MM.1S (cell line): ENCODE measurements around the gene CCDC169.

ENCODE experiments used
- DNase-seq: peaks from one replicate; pipeline ENCODE4 v3.0.0-alpha.2; 2015
- H2AFZ ChIP-seq: fragments of 300-600 bp; sonication (generic); 2 replicates; pipeline ENCODE4 v1.6.0; 2016; ENCODE audit warnings: antibody characterized with exemption, low read length
- H3F3A ChIP-seq: fragments of 300-600 bp; sonication (generic); 2 replicates; pipeline ENCODE4 v1.6.1; 2016; ENCODE audit warnings: mild to moderate bottlenecking, antibody characterized with exemption, low read length, moderate library complexity, mixed read lengths; ENCODE audit not compliant: insufficient read depth
- H3K27ac ChIP-seq: fragments of 300-600 bp; sonication (generic); 2 replicates; pipeline ENCODE4 v1.5.1; 2016; ENCODE audit warnings: mild to moderate bottlenecking, low read length
- H3K27me3 ChIP-seq: fragments of 300-600 bp; sonication (generic); replicated peaks from 2 replicates; pipeline ENCODE4 v1.6.0; 2016; ENCODE audit warnings: low read length; ENCODE audit not compliant: insufficient read depth
- H3K36me3 ChIP-seq: fragments of 300-600 bp; sonication (generic); replicated peaks from 2 replicates; pipeline ENCODE4 v1.6.1; 2016; ENCODE audit warnings: mild to moderate bottlenecking, low read length, mixed read lengths; ENCODE audit not compliant: insufficient read depth
- H3K4me1 ChIP-seq: fragments of 300-600 bp; sonication (generic); 2 replicates; pipeline ENCODE4 v1.6.1; 2016; ENCODE audit warnings: low read length, mixed read lengths
- H3K4me2 ChIP-seq: fragments of 300-600 bp; sonication (generic); 2 replicates; pipeline ENCODE4 v1.6.0; 2016; ENCODE audit warnings: low read depth, low read length
- H3K4me3 ChIP-seq: fragments of 300-600 bp; sonication (generic); 2 replicates; pipeline ENCODE4 v1.5.1; 2016; ENCODE audit warnings: low read length, mixed read lengths
- H3K79me2 ChIP-seq: fragments of 300-600 bp; sonication (generic); 2 replicates; pipeline ENCODE4 v1.6.1; 2016; ENCODE audit warnings: mixed run types, low read length, mixed read lengths
- H3K9ac ChIP-seq: fragments of 300-600 bp; sonication (generic); 2 replicates; pipeline ENCODE4 v1.6.1; 2016; ENCODE audit warnings: low read length, mixed read lengths
- H3K9me2 ChIP-seq: fragments of 300-600 bp; sonication (generic); replicated peaks from 2 replicates; pipeline ENCODE4 v1.6.1; 2016; ENCODE audit warnings: mild to moderate bottlenecking, low read length, mixed read lengths; ENCODE audit not compliant: insufficient read depth
- H3K9me3 ChIP-seq: fragments of 300-600 bp; sonication (generic); replicated peaks from 2 replicates; pipeline ENCODE4 v1.6.1; 2016; ENCODE audit warnings: mild to moderate bottlenecking, low read length, mixed read lengths; ENCODE audit not compliant: insufficient read depth
- H4K20me1 ChIP-seq: fragments of 300-600 bp; sonication (generic); 2 replicates; pipeline ENCODE4 v1.6.1; 2016; ENCODE audit warnings: mild to moderate bottlenecking, low read length, moderate library complexity, mixed read lengths; ENCODE audit not compliant: insufficient read depth
- EZH2 ChIP-seq: fragments of 300-600 bp; sonication (generic); optimal IDR thresholded peaks from 2 replicates; pipeline ENCODE3; 2017; ENCODE audit warnings: low read depth, mild to moderate bottlenecking, antibody characterized with exemption, low read length, mixed read lengths
- EZH2phosphoT487 ChIP-seq: fragments of 300-600 bp; sonication (generic); IDR thresholded peaks from 2 replicates; pipeline ENCODE4 v1.6.1; 2018; ENCODE audit warnings: antibody characterized with exemption, low read length
- TF ChIP-seq, protein P1 (sequence below): fragments of 300-600 bp; sonication (generic); IDR thresholded peaks from 2 replicates; pipeline ENCODE4 v1.5.1; 2016; ENCODE audit warnings: antibody characterized with exemption, low read length, mixed read lengths

CCDC169 gene

DNA sequence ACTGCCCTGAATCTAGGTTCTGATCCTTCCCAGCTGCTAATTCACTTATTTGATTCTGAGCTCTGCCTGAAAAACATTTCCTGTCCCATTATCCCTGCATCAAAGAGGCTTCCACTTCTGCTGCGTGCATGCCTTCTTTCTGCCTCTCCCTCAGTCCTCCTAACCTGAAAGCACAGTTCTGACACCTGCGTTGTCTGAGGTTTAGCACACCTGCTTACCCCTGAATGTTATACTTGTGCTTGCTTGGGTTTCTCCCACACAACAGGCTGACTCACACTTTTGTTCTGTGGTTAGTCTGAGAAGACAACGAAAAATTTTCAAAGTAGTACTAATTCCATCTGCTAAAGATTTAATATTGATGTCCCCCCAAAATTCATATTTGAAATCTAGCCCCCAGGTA lies 80.2 kb downstream of the CCDC169 start:
- H4K20me1 ChIP-seq, result no peaks in the 10 kb centered on the region
- H3K9ac ChIP-seq, result peak overlapping the region; percentile 26; the same call in 1 of the 2 replicates
- H3K4me1 ChIP-seq, result peaks cover 31% of the 10 kb centered on the region
- H3K4me2 ChIP-seq, result peak overlapping the region; percentile 30; the same call in 1 of the 2 replicates
- TF ChIP-seq, protein P1, sequence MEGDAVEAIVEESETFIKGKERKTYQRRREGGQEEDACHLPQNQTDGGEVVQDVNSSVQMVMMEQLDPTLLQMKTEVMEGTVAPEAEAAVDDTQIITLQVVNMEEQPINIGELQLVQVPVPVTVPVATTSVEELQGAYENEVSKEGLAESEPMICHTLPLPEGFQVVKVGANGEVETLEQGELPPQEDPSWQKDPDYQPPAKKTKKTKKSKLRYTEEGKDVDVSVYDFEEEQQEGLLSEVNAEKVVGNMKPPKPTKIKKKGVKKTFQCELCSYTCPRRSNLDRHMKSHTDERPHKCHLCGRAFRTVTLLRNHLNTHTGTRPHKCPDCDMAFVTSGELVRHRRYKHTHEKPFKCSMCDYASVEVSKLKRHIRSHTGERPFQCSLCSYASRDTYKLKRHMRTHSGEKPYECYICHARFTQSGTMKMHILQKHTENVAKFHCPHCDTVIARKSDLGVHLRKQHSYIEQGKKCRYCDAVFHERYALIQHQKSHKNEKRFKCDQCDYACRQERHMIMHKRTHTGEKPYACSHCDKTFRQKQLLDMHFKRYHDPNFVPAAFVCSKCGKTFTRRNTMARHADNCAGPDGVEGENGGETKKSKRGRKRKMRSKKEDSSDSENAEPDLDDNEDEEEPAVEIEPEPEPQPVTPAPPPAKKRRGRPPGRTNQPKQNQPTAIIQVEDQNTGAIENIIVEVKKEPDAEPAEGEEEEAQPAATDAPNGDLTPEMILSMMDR, result no peak
- TF ChIP-seq EZH2phosphoT487, result no peak
- TF ChIP-seq EZH2, result no peak
- DNase-seq, result peak; percentile 80
- H2AFZ ChIP-seq, result no peak overlapping the region
- no peaks in the 10 kb centered on the region for H3K9me2 ChIP-seq
- H3K79me2 ChIP-seq, result no peaks in the 10 kb centered on the region
- H3K27ac ChIP-seq, result peak overlapping the region; percentile 76
- H3K9me3 ChIP-seq, result no peaks in the 10 kb centered on the region
- H3K27me3 ChIP-seq, result no peaks in the 10 kb centered on the region
- H3K36me3 ChIP-seq, result no peaks in the 10 kb centered on the region
- no peak overlapping the region for H3K4me3 ChIP-seq
- peaks cover 20% of the 10 kb centered on the region for H3F3A ChIP-seq

DNA sequence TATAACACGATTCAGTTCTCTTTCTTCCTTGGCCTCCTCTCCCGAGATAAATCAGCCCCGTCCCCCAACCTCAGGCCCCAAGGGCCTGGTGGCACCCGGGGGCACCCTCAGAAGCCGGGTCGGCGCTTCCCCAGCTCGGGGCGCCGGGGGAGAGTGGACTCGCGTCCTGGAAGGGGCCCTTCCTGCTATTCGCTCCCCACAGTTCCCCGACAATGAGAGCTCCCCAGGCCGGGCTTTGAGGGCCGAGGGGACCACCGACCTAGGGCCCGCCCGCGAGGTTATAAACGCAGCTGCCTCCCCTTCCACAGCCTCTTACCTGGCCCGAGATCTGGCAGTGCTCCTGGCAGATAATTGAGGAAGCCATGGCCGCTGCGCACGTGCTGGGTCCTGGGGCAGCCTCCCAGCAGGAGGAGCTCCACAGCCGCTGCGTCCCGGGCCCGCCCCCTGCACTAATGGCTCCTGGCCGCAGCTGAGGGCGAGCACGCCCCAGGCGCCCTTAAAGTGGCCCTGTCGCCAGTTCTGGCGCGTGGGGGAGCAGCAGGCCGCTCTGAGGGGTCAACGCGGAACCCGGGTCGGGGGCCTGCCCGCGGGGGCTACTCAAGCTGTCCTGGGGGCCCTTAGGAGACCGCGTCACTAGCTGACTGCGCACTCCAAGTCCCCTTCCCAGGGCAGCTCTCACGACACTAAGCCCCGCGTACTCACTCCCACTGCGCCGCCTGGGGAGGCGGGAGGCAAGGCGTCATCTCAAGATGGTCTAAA lies 83.3 kb downstream of the CCDC169 start, which contains the start of gene SOHLH2:
TSS of gene SOHLH2 (minus strand) at position 394 of the 759 bp plus-strand sequence. CDS start at position 364, 30 bp downstream.
- no peaks in the 10 kb centered on the region for H3K9me3 ChIP-seq
- H3K4me2 ChIP-seq, result no peak within 1 kb of the TSS
- no peaks in the 10 kb centered on the region for H3K9me2 ChIP-seq

DNA sequence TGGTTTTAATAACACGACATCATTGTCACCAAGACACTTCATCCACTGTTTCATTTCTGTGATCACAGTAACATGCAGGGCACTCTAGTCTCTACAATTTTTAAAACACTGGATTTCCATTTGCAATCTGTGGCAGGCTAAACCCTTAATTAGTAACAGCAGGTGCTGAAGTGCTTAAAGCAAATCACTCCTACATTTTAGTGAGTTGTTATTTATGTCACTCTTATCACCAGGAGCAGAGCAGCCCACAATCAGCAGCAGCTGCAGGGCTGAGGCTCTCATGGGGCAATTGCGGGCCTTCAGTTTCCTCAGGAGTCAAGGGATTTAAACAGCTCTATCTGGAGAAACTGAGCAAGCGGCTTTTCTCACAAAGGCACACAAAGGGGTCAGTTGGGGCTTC lies 84.8 kb downstream of the CCDC169 start:
- H3F3A ChIP-seq, result peaks cover 9% of the 10 kb centered on the region

More for the DNA sequence above, 83.3 kb downstream of the CCDC169 start, which contains the start of gene SOHLH2:
- no peaks in the 10 kb centered on the region for H4K20me1 ChIP-seq
- peaks cover 18% of the 10 kb centered on the region for H3K4me1 ChIP-seq
- H3K79me2 ChIP-seq, result no peaks in the 10 kb centered on the region
- no peak within 1 kb of the TSS for H3K27ac ChIP-seq
- no peak within 1 kb of the TSS for H3K9ac ChIP-seq
- TF ChIP-seq EZH2 (no peak), EZH2phosphoT487 (no peak)
- TF ChIP-seq, protein P1, result no peak
- H3K36me3 ChIP-seq, result no peaks in the 10 kb centered on the region
- no peak within 1 kb of the TSS for H2AFZ ChIP-seq
- peaks cover 17% of the 10 kb centered on the region for H3F3A ChIP-seq
- no peaks in the 10 kb centered on the region for H3K27me3 ChIP-seq
- no peak within 1 kb of the TSS for H3K4me3 ChIP-seq
- no peak for DNase-seq

More for the DNA sequence above, 84.8 kb downstream of the CCDC169 start:
- H3K9ac ChIP-seq, result no peak overlapping the region
- H3K4me3 ChIP-seq, result no peak overlapping the region
- peaks cover 10% of the 10 kb centered on the region for H3K4me1 ChIP-seq
- H4K20me1 ChIP-seq, result no peaks in the 10 kb centered on the region
- no peak overlapping the region for H3K4me2 ChIP-seq
- H3K79me2 ChIP-seq, result no peaks in the 10 kb centered on the region
- no peaks in the 10 kb centered on the region for H3K9me3 ChIP-seq
- H3K27me3 ChIP-seq, result no peaks in the 10 kb centered on the region
- H3K36me3 ChIP-seq, result no peaks in the 10 kb centered on the region
- TF ChIP-seq, protein P1, result no peak
- TF ChIP-seq EZH2, result no peak
- TF ChIP-seq EZH2phosphoT487, result no peak
- no peaks in the 10 kb centered on the region for H3K9me2 ChIP-seq
- H3K27ac ChIP-seq, result no peak overlapping the region
- DNase-seq, result no peak
- H2AFZ ChIP-seq, result no peak overlapping the region
